T-helper 1 cell treated with Interleukin-12 subunit alpha and Interleukin-12 subunit beta and Interleukin-4 antibody, amounts not matched to agents 30 ng/mL and 1 ng/mL, for 36 hours (primary cell): ENCODE measurements around the gene MPP3. TPM values are rescaled to one million over a fixed set of nuclear protein-coding genes. Genes with fewer than 3 reads are reported as not detected.
"Not testable (repeated sequence)": the region's sequence is repeated elsewhere in the genome, so short reads cannot be mapped to it uniquely, and the experiment has no call there.

ENCODE experiments used
- intact Hi-C: fragments of 100-400 bp; cut with micrococcal nuclease; formaldehyde crosslinking; loops from one replicate; pipeline ENCODE4 v1.15.1; 2024
- total RNA-seq: library from RNA; stranded (reverse); gene quantifications from 2 replicates; pipeline ENCODE4 v1.2.3, GENCODE V29; 2022

The MPP3 gene
- total RNA-seq, 1 donor from 2014 or later, result not detected

- intact Hi-C loops, result no loop called here
Observed at GRCh38 chr17:43810226-43810715, 22.7 kb downstream of the MPP3 start.

- intact Hi-C loops, result no loop called here
Observed at GRCh38 chr17:43809121-43809520, 23.8 kb downstream of the MPP3 start.

- intact Hi-C loops, result no loop called here
Observed at GRCh38 chr17:43808076-43808475, 24.9 kb downstream of the MPP3 start.

- intact Hi-C loops, result no loop called here
Observed at GRCh38 chr17:43805117-43805516, 27.8 kb downstream of the MPP3 start.

GRCh38 chr17:43803758-43804157, 29.2 kb downstream of the MPP3 start:
- intact Hi-C loops, result no loop called here

- intact Hi-C loops, result no loop called here
Observed at GRCh38 chr17:43801844-43802243, 31.1 kb downstream of the MPP3 start.

- intact Hi-C loops, result no loop called here
Observed at GRCh38 chr17:43800736-43801135, 32.2 kb downstream of the MPP3 start.

- intact Hi-C loops, result no loop called here
Observed at GRCh38 chr17:43799047-43799446, 33.9 kb downstream of the MPP3 start.

- intact Hi-C loops, result not testable (repeated sequence)
Observed at GRCh38 chr17:43798024-43798423, 34.9 kb downstream of the MPP3 start.

GRCh38 chr17:43792668-43793067, 40.3 kb downstream of the MPP3 start:
- intact Hi-C loops, result not testable (repeated sequence)

GRCh38 chr17:43791589-43791988, 41.4 kb downstream of the MPP3 start:
- intact Hi-C loops, result no loop called here

- intact Hi-C loops, result no loop called here
Observed at GRCh38 chr17:43790311-43790940, 42.5 kb downstream of the MPP3 start.

- intact Hi-C loops, result no loop called here
Observed at GRCh38 chr17:43789482-43789881, 43.5 kb downstream of the MPP3 start.

GRCh38 chr17:43788540-43788939, 44.4 kb downstream of the MPP3 start:
- intact Hi-C loops, result no loop called here

GRCh38 chr17:43787728-43788127, 45.2 kb downstream of the MPP3 start:
- intact Hi-C loops, result no loop called here

GRCh38 chr17:43784628-43785101, 48.3 kb downstream of the MPP3 start:
- intact Hi-C loops, result no loop called here

- intact Hi-C loops, result no loop called here
Observed at GRCh38 chr17:43784068-43784467, 48.9 kb downstream of the MPP3 start.

- intact Hi-C loops, result no loop called here
Observed at GRCh38 chr17:43782913-43783680, 49.8 kb downstream of the MPP3 start.

GRCh38 chr17:43780135-43780534, 52.8 kb downstream of the MPP3 start, which contains the start of gene CFAP97D1:
CFAP97D1 (plus strand) TSS chr17:43780435; CDS start chr17:43780463, 28 bp downstream.
- intact Hi-C loops, result no loop called here

- intact Hi-C loops, result loop anchor here (1.0 to 5.0 kb wide), 5 partner anchors 53 to 391 kb away; partner anchors contain the start of genes CD300LG and MPP3
Observed at GRCh38 chr17:43779145-43780125, 53.5 kb downstream of the MPP3 start.
